Activated T-cell treated with anti-CD3 and anti-CD28 coated beads, Interleukin-2, amount 50 U/mL, for 4 hours (primary cell): ENCODE results near the gene CEP250. TPM values are rescaled to one million over a fixed set of nuclear protein-coding genes. Genes with fewer than 3 reads are reported as not detected.

Experiments used
- ATAC-seq, 2 donors: fragments of 200-7000 bp; cut with Tn5 transposase; one replicate each; pipeline ENCODE4 v1.10.0; 2021
- DNase-seq: peaks from one replicate; pipeline ENCODE4 v3.0.0-alpha.2; 2020
- H3K27me3 Mint-ChIP-seq: one replicate; pipeline ENCODE4 v1.8.0; 2021; ENCODE audit warnings: low read depth, mixed read lengths
- H3K36me3 Mint-ChIP-seq: one replicate; pipeline ENCODE4 v1.8.0; 2022; ENCODE audit warnings: mixed read lengths; ENCODE audit not compliant: insufficient read depth
- H3K4me1 Mint-ChIP-seq: one replicate; pipeline ENCODE4 v1.8.0; 2021; ENCODE audit warnings: low read depth, mixed read lengths
- H3K4me3 Mint-ChIP-seq: one replicate; pipeline ENCODE4 v1.8.0; 2021; ENCODE audit warnings: mild to moderate bottlenecking, moderate library complexity, mixed read lengths
- H3K9me3 Mint-ChIP-seq: one replicate; pipeline ENCODE4 v1.8.0; 2021; ENCODE audit warnings: mixed read lengths
- total RNA-seq, 3 donors: library from RNA; stranded (reverse); gene quantifications; one replicate each; pipeline ENCODE4 v1.2.1, GENCODE V29; 2021

Gene CEP250
- total RNA-seq, 3 donors from 2014 or later: 27.7 to 31.9 (median 30.9) TPM

DNA sequence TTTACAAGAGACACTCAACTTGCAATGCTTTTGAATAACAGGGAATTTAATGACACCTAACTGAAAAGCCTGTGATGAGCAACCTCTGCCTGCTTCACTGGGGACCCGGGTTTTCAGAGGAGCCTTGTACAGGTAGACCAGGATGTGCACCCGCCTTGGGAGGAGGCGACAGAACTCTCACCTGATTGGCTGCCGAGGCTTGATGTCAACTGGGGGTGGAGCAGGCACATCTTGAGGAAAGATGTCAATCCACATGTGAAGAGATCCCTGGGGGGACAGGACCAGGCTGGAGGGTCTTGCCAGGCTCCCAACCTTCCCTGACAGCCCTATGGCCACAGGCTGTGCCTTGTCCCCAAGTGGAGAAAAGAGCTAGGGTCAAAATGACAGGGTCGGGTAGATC lies 106.3 kb downstream of the CEP250 start:
- Mint-ChIP-seq H3K9me3 (no peaks in the 10 kb centered on the region), H3K4me1 (no peaks in the 10 kb centered on the region), H3K27me3 (no peaks in the 10 kb centered on the region), H3K36me3 (peaks cover 3% of the 10 kb centered on the region), H3K4me3 (no peak overlapping the region)
- ATAC-seq: peak; percentile 6 to 21
- DNase-seq: no peak

DNA sequence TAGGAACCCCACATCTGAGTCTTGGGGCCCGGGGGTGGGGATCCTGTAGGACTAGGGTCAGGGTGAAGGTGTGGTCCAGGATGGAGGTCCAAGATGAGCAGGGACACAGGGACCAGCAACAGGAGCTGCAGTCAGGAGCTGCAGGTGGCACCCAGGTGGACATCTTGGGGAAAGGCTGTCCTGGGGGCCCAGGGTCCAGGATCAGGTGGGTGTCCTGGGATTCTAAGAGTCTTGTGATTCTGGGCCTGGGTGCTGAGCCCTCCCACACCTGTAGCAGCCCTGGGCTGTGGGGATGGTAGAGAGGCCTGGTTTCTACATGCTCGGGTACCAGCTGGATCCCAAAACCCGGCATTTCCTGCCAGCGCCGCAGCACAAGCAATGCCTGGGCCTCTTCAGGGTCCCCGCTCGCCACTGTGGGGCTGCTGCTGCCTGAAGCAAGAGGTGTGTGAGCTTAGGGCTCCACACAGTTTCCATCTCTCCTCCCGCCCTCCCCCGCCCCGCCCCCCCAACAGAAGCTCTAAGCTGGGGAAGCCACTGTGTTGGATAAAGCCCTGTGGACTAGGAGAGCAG lies 107.2 kb downstream of the CEP250 start:
- H3K36me3 Mint-ChIP-seq: no peaks in the 10 kb centered on the region
- H3K4me3 Mint-ChIP-seq: no peak overlapping the region
- H3K9me3 Mint-ChIP-seq: no peaks in the 10 kb centered on the region
- H3K27me3 Mint-ChIP-seq: no peaks in the 10 kb centered on the region
- H3K4me1 Mint-ChIP-seq: no peaks in the 10 kb centered on the region
- DNase-seq (no peak), ATAC-seq (no peak)

DNA sequence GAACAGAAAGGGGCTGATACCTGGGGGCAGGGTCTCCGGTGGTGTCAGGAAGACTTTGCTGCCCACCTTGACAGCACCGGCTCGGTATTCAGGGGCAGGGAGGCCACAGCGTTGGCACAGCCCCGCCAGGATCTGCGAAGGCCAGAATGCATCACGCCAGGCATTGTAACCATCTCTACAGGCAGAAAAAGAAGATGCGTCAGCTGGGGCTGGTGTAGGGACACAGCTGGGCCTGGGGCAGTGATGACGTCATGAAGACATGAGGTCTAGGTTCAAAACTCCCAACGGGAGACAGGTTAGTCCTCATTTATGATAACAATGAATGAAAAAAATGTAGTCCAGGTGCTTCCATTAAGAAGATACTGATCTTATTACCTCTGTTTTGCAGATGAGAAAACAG lies 108.4 kb downstream of the CEP250 start:
- no peaks in the 10 kb centered on the region for H3K36me3 Mint-ChIP-seq
- ATAC-seq: no peak

DNA sequence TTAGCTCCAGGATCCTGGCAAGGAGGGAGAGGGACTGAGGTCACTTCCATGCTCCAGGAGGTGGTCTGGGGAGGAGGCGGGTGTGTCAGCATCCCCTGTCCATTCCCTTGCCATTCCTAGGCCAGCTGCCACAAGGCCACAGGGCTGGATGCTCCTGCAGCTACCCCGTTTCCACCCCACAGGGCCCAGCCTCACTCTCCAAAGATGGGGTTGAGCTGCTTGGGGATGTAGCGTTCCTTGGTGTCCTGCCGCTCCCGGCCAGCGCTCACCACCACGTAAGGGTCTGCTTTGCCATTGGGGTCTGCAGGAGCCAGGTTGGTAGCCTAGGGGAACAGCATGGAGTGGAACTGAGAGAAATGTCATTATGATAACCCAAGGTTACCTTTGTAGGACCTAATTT lies 109.5 kb downstream of the CEP250 start:
- no peak for ATAC-seq

More for the DNA sequence above, 108.4 kb downstream of the CEP250 start:
- no peaks in the 10 kb centered on the region for H3K9me3 Mint-ChIP-seq
- H3K4me1 Mint-ChIP-seq: no peaks in the 10 kb centered on the region
- no peak overlapping the region for H3K4me3 Mint-ChIP-seq
- DNase-seq: no peak
- no peaks in the 10 kb centered on the region for H3K27me3 Mint-ChIP-seq

DNA sequence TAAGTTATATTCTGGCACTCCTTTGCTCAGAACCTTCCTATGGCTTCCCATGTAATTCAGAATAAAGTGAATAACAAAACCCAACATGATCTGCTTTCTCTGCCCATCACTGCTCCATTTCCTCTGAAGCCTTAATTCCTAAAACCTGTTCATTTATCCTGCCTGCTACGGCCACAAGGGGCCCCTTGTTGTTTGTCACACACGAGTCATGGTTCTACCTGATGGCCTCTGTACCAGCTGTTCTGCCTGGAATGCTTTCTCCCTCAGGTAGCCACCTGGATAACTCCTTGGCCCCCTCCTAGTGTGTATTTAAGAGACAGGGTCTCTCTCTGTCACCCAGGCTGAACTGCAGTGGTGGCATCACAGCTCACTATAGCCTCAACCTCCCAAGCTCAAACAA lies 113.2 kb downstream of the CEP250 start:
- ATAC-seq (no peak), DNase-seq (no peak)
- no peaks in the 10 kb centered on the region for H3K4me1 Mint-ChIP-seq
- H3K9me3 Mint-ChIP-seq: peaks cover 6% of the 10 kb centered on the region
- peaks cover 2% of the 10 kb centered on the region for H3K36me3 Mint-ChIP-seq
- no peak overlapping the region for H3K4me3 Mint-ChIP-seq
- H3K27me3 Mint-ChIP-seq: no peaks in the 10 kb centered on the region

More for the DNA sequence above, 109.5 kb downstream of the CEP250 start:
- Mint-ChIP-seq H3K9me3 (no peaks in the 10 kb centered on the region), H3K4me1 (no peaks in the 10 kb centered on the region), H3K4me3 (no peak overlapping the region), H3K27me3 (no peaks in the 10 kb centered on the region), H3K36me3 (no peaks in the 10 kb centered on the region)
- no peak for DNase-seq

Other genes starting within 250 kb of the CEP250 start
- not detected for gene MMP24, start 228.9 kb upstream of the CEP250 start, total RNA-seq
- gene MMP24OS, start 177.5 kb upstream of the CEP250 start, total RNA-seq: 10 to 100 TPM; 22.4 to 23.1 (median 22.9) TPM
- gene EIF6, start 170.8 kb upstream of the CEP250 start, total RNA-seq: 100 to 1,000 TPM; 307 to 331 (median 310) TPM
- not detected for gene FAM83C, start 163.2 kb upstream of the CEP250 start, total RNA-seq
- 10 to 100 TPM; 58.1 to 61.7 (median 58.5) TPM for gene UQCC1, start 43.6 kb upstream of the CEP250 start, total RNA-seq
- not detected for gene GDF5, start 17.4 kb upstream of the CEP250 start, total RNA-seq
- not detected for gene C20orf173, start 74.1 kb downstream of the CEP250 start, total RNA-seq
- gene ERGIC3, start 86.5 kb downstream of the CEP250 start, total RNA-seq: 100 to 1,000 TPM; 127 to 130 (median 128) TPM
- gene SPAG4, start 160.2 kb downstream of the CEP250 start, total RNA-seq: 1 to 10 TPM; 1.6 to 2.5 (median 1.9) TPM
- 100 to 1,000 TPM; 229 to 264 (median 257) TPM for gene CPNE1, start 209.3 kb downstream of the CEP250 start, total RNA-seq
- gene RBM12, start 209.3 kb downstream of the CEP250 start, total RNA-seq: 100 to 1,000 TPM; 135 to 137 (median 136) TPM
- gene NFS1, start 243.8 kb downstream of the CEP250 start, total RNA-seq: 10 to 100 TPM; 29.0 to 39.4 (median 38.4) TPM
- gene ROMO1, start 243.8 kb downstream of the CEP250 start, total RNA-seq: 100 to 1,000 TPM; 160 to 171 (median 171) TPM